ENCODE measurements around the gene TAS1R1.
"Not testable (repeated sequence)": the region's sequence is repeated elsewhere in the genome, so short reads cannot be mapped to it uniquely, and the experiment has no call there.

TAS1R1 gene

DNA sequence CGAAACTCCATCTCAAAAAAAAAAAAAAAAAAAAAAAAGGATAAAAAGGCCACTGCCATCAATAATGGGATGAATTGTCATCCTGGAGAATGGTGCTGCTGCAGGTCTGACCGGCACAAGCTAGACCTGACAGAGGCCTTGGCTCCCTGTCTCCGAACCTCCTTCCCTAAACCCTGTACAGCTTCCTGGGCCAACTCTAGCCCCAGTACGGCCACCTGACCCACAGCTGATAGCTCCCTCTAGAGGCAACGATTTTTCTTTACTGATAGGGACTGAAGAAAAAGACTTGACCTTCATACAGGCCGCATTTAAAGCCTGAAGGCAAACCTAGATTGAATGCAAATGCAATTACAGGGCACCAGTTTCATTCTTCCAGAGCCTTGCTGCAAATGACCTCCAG lies 31.5 kb upstream of the TAS1R1 start:
- DNase-seq = no peak

DNA sequence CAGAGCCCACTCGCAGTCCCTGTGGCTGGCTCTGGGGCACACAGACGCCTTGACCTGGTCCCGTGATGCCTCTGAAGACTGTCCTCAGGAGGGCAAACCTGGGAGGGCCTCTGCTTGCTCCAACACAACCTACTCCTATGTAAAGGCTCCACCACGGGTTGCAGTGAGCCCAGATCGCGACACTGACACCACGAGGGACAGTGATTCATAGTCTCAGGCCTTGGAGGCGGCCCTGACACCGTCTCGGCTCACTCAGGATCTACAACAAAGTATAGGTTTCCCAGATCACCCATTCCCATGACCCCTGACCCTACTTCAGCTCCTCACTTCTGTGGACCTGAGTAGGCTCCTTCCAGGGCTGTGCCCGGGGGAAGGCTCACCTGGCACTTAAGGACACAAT lies 28.8 kb upstream of the TAS1R1 start:
- DNase-seq = no peak

DNA sequence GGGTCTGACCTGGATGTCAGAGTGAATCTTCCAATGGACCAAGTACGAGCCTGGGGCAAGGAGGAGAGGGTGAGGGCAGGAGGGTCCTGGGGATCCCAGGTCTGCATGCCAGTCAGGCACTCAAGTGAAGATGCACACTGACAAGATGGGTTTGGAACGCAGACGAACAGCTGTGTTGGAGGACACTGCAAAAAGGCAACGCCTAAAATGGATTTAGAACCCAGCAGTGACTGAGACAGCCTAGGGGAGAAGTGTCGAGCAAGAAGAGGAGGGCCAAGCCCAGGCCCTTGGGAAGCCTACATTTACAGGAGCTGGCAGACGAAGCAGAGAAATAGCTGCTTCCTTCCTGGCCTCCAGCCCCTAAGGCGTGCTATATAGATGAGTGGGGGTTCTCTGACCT lies 26.6 kb upstream of the TAS1R1 start:
- no peak for DNase-seq

DNA sequence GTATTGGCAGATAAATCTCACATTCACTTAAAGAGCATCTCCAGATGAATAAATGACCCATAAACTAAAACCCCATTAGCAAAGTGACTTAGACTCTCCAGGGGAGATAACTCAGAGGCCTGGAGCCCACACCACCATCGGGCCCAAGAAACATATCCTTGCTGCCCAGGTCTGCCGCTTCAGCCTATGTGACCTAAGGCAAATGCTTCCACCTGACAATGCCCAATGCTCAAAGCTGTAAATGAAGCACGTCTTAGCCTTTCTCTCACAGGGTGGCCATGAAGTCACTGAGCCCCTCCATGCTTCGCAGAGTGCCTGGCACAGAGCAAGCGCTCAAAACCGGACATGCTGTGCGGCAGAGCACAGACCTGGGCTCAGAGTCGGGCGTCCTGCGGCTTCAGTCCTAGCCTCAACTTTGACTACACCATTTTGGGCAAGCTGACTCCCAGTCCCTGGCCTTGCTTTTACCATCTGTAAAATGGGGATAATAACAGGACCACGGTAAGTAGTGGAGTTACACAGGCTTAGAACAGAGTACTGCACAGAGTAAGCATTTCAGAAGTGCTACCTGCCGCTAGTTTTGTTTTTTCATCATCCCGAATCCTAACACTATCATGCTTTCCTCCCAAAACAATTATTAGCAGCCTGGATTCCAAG lies 24.5 kb upstream of the TAS1R1 start:
- DNase-seq = no peak

DNA sequence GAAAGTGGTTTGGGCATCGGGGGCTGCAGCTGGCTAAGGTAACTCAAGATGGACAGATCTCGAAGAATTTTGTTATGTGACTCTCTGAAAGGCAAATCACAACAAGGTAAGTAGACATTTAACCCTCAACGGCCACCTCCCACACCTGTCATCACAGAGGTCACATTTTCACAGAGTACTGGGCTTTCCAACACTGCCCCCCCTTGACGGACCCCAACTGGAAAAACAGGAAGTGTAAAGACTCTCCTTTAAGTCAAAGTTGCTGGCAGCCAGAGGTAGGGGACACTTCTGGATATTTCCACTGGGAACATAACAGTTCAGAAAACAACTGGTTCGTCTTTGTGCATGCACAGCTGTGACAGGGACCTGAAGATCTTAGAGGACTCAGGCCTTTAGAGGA lies 23.1 kb upstream of the TAS1R1 start:
- no peak for DNase-seq

DNA sequence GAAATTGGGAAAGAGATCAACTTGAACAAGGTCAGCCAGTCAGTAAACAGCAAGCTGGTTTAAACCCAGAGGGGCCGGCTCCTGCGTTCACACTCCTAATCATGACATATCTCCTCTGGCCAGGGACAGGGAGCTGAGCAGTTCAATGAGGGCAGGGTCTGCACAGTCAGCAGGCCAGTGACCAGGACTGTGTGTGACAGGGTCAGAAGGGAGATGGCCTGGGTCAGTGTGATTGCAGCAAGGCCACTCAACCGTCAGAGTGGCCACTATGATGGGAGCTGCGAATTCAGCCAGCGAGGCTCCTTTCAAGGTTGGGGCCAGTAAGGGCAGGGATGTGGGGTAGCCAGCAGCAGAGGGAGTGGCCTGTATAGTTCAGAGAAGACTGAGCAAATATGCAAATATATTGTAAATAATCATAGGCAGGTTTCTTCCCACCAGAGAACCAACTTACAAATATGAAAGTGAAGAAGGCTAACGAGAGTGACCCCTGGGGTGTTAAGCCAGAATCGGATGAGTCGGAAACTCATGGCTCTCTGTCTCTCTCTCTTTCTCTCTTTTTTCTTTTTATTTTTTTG lies 20.8 kb upstream of the TAS1R1 start:
- no peak for DNase-seq

DNA sequence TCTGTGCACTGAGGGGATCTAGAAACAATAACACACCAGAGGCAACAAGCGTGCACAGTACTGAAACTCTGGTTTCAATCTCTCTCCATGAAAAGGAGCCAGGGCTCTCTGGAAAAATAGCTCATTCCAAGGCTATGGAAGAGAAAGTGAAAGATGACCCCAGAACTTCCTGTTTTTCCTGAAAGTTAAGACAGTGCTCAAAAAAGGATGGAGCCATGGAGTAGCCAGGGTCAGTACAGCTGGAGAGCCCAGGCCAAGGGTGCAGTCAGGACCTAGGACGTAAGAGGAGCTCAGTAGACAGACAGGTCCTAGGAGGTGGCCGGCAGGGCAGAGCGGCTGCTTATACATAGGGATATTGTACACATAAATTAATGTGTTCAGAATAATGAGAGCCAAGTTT lies 19.9 kb upstream of the TAS1R1 start:
- DNase-seq = no peak

DNA sequence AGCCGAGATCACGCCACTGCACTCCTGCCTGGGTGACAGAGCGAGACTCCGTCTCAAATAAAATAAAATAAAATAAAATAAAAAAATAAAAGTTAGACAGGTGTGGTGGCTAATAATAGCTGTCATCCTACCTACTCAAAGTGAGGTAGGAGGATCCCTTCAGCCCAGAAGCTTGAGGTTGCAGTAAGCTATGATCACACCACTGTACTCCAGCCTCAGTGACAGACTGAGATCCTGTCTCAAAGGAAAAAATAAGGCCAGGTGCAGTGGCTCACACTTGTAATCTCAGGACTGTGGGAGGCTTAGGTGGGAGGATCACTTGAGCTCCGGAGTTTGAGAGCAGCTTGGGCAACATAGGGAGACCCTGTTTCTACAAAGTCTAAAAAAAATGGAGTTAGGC lies 18.8 kb upstream of the TAS1R1 start:
- no peak for DNase-seq

DNA sequence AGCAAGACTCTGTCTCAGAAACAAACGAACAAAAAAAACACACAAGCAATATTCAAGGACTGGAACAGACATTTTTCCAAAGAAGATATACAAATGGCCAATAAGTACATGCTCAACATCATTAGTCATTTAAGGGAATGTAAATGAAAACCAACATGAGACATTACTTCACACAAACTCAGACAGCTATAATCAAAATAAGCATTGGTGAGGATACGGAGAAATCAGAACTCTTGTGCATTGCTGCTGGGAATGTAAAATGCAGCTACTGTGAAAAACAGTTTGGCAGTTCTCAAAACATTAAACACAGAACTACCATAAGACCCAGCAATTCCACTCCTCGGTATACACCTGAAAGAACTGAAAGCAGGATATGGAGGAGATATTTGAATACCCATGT lies 16.2 kb upstream of the TAS1R1 start:
- DNase-seq = no peak

DNA sequence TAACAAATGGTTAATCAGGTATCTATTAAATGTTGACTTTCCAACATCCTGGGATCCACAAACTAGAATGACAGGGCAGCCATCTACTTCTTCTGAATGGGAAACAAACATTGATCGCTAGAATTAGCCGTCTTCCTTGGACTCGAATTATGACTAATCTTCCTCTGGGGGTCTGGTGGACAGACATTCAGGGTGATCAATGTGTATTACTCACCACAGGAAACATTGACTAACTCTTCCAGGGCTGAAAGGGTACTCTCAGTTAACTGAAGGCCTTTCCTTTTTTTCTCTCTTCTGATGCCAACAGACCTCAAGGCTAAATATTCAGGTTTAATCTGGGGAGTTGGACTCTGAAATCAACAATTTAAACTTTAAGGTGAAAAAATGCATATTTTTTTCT lies 10.3 kb upstream of the TAS1R1 start:
- no peak for DNase-seq

DNA sequence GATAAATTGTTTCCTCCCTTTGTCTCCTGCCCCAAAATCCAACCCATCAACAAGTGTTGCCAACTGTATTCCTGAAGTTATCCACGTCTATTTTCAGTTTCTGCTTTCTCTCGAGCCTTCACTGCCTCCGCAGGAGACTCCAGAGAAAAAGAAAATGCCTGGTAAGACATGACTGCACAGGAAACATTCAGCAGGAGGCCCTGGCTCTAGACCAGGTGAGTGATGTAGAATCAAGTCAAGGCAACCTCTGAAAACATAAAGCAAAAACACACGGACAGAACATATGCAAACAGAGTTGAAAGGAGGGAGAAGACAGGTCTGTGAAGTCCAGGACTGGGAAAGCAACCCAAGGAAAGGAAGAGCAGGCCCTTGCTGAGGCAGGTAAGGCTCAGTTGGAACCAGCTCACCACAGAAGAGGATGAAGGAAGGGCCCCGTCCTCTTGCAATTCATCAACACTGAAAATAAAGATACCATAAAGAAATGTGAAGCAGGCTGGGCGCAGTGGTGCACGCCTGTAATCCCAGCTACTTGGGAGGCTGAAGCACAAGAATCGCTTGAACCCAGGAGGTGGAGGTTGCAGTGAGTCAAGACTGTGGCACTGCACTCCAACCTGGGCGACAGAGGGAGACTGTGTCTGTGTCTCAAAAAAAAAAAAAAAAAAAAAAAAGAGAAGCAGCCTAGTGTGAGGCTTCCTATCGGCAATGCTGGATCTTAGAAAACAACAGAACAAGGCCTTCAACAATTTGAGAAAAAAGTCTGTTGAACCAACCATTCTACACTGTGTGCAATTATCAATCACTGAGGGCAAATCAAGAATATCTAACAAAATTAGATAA lies 9.6 kb upstream of the TAS1R1 start:
- no peak for DNase-seq

DNA sequence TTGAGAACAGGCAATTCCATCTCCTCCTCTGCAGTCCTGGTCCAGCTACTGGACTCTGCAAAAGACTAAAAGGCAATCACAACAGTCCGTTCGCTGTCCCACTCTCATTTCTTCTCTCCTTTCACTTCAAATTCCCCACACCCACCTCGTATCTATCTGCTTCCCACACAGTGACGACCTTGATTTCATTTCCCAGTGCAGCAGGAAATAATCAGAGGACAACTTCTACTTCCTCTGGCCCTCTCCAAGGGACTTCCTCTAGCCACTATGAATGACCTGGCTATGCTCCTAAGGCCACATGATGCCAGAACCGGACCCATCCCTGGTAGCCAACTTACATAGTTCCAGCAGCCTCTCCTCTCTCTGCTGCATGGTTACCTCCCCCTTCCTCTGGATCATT lies 8.8 kb upstream of the TAS1R1 start:
- DNase-seq = no peak

DNA sequence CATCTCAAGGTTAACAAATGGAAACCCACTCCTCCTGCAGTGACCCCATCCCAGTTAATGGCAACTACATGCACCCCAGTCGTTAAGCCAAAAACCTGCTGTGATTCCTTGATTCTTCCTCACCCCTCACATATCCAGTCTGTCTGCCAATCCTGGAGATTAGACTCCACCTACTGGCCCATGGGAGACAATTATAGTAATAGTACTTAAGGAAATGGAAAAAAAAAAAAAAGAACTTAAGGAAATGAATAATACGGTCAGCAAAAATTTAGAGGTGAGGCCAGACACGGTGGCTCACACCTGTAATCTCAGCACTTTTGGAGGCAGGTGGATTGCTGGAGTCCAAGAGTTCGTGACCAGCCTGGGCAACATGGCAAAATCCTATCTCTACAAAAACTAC lies 7.8 kb upstream of the TAS1R1 start:
- no peak for DNase-seq

DNA sequence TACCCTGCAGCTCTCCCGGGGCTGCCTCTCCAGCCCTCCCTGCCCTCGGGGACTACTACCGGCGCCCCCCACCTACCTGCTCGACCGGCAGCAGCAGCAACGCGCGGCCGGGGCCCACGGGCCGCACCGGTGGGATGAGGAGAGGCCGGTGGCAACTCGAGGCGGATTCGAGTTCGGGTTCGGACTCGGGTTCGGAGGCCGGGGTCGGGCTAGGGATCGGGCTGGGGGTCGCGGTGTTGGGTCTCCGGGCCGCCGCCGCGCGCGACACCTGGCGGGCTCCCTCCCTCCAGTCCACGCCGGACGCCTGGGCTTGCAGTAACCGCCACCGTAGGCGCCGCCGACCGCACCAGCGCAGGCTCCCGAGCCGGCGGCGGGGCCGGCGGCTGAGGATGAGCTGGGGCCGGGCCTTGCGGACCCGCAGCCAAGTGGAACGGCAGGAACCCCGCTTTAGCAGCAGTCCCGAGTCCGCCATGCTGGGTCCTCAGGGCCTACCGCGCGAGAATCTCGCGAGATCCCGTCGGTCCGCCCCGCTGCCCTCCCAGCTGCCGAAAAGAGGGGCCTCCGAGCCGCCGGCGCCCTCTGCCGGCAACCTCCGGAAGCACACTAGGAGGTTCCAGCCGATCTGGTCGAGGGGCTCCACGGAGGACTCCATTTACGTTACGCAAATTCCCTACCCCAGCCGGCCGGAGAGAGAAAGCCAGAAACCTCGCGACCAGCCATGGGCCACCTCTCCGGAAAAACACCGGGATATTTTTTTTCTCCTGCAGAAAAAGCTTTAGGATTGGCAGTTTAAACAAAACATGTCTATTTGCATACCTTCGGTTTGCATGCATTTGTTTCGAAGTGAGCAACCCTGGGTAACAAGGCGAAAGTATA lies 838 bp upstream of the TAS1R1 start, which contains the start of gene NOL9:
Gene NOL9 (minus strand): TSS at position 483 of the 876 bp plus-strand sequence. CDS start 11 bp downstream, at position 472.
- peak; percentile 98 for DNase-seq

DNA sequence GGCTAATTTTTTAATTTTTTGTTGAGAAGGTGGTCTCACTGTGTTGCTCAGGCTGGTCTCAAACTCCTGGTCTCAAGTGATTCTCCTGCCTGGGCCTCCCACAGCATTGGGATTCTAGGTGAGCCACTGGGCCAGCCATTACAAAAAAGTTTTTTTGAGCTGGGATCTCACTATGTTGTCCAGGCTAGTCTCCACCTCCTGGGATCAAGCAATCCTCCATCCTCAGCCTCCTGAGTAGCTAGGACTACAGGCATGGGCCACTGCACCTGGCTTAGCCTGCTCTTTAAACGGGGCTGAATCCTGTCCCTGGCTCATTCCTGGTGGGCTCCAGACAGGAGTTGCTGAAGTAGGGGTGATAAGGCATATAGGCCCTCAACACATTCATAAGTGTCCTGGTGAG lies 2.5 kb downstream of the TAS1R1 start:
- no peak for DNase-seq

DNA sequence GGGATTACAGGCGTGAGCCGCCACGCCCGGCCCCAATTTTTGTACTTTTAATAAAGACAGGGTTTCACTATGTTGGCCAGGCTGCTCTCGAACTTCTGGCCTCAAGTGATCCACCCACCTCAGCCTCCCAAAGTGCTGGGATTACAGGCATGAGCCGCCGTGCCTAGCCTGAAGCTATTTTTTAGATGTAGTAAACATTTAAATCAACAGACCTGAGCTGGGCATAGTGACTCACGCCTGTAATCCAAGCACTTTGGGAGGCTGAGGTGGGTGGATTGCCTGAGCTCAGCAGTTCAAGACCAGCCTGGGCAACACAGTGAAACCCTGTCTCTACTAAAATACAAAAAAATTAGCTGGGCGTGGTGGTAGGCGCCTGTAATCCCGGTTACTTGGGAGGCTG lies 4.1 kb downstream of the TAS1R1 start:
- not testable (repeated sequence) for DNase-seq

DNA sequence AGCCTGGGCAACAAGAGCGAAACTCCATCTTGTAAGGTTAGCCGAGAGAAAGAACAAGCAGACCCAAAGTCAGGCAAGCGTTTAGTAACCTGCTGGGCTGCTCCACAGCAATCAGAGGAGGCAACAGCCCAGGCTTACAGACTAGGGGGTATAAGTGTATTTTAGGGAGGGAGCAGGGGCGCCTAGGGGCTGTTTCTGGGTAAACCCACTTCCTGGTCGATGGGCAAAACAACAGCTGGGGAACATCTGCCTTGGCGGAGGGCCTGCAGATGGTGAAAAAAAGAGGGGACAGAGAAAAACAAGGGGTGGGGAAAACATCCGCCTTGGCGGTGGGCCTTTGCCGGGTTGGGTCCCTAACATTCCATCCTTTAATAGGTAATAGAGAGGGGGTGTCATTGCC lies 5.2 kb downstream of the TAS1R1 start:
- DNase-seq = no peak

DNA sequence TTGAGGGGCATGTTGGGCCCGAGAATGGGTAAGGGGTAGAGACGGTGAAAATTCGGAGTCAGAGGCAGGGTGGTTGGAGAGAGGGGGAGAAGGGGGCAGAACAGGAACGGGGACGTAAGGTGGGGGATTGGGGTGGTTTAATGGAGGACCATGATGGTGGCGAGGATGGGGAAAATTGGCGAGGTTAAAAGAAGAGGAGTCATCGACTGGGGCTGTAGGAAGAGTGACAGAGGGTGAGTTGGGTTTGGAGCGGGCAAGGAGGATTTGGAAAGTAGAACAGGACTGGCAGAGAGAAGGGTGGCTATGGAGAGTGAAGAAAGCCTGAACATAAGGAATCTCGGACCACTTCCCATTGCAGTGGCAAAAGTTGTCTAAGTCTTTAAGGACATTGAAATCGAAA lies 13.9 kb downstream of the TAS1R1 start:
- no peak for DNase-seq

DNA sequence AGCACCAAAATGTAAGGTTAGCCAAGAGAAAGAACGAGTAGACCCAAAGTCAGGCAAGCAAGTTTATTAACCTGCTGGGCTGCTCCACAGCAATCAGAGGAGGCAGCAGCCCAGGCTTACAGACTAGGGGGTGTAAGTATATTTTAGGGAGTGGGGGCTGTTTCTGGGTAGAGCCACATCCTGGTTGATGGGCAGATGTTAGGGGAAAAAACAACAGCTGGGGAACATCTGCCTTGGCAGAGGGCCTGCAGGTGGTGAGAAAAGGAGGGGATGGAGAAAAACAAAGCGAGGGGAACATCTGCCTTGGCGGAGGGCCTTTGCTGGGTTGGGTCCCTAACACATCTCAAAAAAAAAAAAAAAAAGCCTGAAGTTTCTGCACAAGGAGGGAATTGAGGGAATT lies 15.0 kb downstream of the TAS1R1 start:
- DNase-seq = no peak

DNA sequence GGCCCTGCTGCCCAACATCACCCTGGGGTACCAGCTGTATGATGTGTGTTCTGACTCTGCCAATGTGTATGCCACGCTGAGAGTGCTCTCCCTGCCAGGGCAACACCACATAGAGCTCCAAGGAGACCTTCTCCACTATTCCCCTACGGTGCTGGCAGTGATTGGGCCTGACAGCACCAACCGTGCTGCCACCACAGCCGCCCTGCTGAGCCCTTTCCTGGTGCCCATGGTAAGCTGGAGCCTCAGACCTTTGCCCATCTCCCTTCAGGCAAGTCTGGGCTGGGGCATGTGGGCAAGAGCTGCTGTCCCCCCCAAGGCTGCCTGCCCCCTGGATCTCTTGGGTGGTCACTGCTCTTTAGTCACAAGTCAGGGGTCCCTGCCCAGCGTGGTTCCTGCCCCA lies 15.9 kb downstream of the TAS1R1 start:
- no peak for DNase-seq

DNA sequence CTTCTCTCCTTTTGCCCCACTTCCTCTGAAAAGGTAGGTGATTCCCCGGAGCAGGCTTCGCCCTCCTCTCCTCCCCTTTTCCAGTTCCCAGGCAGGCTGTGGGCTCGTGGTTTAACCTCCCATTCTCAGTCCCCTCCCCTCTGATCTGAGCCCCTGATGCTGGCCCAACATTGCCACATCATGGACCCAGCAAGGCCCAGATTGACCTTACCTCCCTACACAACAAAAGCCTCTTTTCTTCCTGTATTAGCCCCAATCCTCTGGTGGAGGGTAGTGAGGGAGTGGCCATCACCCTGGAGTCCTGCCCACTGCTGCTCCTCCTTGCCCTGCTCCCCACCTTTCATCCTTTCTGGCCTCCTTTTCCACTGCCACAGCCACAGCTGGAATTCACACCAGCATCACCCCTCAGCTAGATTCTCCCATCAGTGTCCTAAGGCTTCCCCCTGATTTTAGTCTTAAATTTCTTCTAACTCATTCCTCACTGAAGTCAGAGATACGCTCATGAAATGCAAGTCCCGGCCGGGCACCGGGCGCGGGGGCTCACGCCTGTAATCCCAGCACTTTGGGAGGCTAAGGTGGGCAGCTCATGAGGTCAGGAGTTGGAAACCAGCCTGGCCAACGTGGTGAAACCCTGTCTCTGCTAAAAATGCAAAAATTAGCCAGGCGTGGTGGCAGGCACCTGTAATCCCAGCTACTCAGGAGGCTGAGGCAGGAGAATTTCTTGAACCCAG lies 17.7 kb downstream of the TAS1R1 start:
- no peak for DNase-seq

DNA sequence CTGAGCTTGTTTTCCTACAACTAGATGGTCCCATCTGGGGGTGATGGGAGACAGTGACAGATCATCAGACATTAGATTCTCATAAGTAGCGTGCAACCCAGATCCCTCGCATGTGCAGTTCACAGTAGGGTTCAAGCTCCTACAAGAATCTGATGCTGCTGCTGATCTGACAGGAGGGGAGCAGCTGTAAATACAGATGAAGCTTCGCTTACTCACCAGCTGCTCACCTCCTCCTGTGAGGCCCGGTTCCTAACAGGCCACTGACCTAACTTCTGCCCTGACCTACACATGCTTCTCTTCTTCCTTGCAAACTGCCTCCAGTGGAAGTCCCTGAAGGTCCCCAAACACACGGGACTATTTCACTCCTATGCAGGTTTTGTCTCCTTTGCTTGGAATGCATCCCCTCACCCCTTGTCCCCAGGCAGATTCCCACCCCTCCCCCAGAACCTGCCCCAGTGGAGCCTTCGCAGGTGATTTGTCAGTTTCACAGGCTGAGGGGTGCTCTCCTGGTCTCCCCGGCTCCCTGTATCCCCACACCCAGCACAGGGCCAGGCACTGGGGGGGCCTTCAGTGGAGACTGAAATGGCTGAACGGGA lies 19.0 kb downstream of the TAS1R1 start:
- no peak for DNase-seq

Data from activated effector memory CD4-positive, alpha-beta T cell treated with anti-CD3 and anti-CD28 coated beads, Interleukin-2, amount 50 U/mL, for 16 hours (primary cell).